ENCODE data around the gene LHFPL4.
"Not testable (repeated sequence)": the region's sequence is repeated elsewhere in the genome, so short reads cannot be mapped to it uniquely, and the experiment has no call there.

Gene LHFPL4

DNA sequence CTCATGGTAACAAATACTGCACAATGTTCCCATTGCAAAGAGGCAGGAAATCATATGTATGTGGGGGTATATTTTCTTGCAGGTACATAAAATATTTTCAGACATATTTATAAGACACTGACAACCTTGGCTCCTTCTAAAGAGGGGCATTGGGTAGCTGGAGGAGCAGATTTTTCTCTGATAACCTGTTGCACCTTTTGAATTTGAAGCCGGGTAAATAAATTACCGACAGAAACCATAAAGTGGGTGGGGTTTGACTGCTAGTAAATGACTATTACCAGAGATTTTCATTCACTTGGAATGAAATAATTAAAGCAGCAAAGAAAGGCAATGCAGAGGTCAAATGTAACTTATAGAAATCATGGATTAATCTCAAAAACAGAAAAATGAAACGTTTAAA, 19.2 kb downstream of the LHFPL4 start:
- no peak for DNase-seq

DNA sequence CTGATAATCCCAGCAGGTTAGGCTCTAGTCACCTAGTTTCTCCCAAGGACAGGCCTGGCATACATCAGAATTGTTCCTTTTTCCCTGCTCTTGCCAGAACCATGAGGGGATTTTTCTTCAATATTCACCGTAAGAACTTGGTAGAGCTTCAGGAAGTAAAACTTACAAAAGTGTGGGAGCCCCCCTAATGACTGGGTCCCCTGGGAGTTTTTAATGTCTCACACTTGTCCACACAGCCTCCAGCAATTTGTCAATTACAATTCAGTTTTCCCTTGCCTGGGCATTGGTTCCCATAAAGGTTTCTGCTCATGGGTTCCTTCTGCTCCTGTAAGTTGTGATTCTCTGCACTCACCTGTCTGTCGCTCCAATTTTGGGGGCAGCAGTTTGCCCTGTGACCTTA, 28.5 kb downstream of the LHFPL4 start:
- no peak for DNase-seq

GRCh38 chr3:9514956-9515355, 38.7 kb downstream of the LHFPL4 start:
- DNase-seq: no peak

DNA sequence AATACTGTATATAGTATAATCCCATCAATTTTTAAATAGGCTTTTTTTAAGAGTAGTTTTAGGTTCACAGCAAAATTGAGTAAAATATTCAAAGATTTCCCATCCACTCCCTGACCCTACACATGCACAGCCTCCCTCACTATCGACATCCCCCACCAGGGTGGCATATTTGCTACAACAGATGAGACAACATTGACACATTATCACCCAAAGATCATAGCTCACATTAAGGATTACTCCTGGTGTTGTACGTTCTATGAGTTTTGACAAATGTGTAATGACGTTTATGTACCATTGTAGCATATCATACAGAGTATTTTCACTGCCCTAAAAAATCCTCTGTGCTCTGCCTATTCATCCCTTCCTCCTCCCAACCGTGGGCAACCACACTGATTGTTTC, 39.3 kb downstream of the LHFPL4 start:
- no peak for DNase-seq

DNA sequence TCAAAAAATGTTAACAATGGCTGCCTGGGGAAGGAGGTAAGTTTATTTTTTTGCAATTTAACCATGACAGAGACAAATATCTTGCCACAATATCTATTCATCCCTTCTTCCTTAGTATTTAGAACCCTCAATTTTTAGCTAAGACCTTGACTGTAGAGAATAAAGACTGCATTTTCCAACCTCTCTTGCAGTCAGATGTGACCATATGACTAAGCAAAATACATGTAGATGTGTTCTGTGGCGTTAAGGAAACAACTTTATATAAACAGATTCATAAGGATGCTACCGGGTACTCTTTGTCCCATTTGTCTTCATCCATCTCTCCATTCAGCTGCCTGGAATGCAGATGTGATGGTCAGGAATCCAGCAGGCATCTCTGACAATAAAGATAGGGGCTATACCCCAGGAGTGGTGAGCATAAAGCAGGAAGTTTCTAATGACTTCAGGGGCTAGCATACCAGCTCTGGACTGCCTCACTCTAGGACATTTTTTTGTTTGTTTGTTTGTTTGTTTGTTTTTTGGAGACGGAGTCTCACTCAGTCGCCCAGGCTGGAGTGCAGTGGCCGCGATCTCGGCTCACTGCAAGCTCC, 41.1 kb downstream of the LHFPL4 start:
- no peak for DNase-seq

GRCh38 chr3:9508781-9509180, 44.8 kb downstream of the LHFPL4 start:
- DNase-seq: no peak

DNA sequence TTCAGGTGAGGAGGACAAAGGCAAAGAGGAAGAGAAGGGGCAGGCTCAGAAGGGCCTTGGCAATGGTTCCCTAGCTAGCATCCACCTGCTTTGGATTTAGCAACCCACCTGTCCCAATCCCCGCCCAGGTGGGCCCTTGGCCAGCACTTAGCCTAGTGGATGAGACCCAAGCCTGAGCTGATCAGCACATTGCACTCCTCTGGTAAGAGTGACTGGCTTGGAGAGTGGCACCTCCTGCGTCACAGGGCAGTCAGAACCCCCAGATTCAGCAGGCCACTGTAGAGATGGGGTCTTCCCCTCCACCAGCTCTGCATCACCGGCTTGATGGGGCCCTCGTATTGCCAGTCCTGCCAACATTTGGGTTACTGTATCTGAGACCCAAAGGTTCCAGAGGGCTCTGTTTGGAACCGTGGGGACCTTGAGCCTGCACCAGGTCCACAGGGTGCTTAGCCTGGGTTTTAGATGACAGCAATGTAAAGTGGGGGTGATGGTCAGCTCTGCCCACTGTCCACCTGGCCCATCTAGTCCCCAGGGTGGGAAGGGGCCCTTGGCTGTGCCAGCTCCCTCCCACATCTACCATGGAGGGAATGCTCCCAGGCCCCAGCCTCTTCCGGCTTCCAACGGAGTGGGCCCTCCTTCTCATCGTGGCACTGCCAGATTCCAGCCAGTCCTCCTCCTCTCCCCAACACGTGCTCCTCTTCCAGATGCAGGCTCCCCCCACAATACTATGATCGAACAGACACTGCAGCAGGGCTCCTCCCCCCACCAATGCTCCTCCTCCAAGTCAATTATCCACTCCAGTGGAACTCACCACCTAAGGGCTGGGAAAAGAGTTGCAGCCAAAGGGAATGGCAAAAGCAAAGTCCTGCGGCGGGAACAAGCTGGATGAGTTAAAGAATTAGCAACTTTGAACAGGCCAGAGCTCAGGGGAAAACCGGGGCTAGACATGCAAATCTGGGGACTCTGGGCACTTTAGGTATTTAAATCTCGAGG, 45.7 kb downstream of the LHFPL4 start:
- no peak for DNase-seq

DNA sequence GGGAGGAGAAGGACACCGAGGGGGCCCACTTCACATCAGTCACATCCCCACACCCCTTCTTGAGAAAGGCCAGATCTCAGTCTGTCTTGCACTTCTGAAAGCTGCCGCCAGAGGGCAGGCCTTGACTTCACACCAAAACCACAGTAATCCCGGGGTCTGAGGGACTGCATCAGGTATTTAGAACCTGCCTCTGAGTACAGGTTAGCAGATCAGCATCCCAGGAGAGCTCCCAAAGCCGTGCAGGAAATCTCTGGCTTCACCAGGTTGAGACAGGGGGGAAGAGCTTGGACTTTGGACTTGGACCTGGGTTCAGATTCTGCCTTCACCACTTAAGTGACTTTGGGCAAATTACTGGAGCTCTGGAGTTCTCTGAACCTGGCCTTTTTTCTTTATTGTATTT, 50.3 kb downstream of the LHFPL4 start:
- DNase-seq: peak; percentile 41

GRCh38 chr3:9501226-9501625, 52.4 kb downstream of the LHFPL4 start:
- no peak for DNase-seq

DNA sequence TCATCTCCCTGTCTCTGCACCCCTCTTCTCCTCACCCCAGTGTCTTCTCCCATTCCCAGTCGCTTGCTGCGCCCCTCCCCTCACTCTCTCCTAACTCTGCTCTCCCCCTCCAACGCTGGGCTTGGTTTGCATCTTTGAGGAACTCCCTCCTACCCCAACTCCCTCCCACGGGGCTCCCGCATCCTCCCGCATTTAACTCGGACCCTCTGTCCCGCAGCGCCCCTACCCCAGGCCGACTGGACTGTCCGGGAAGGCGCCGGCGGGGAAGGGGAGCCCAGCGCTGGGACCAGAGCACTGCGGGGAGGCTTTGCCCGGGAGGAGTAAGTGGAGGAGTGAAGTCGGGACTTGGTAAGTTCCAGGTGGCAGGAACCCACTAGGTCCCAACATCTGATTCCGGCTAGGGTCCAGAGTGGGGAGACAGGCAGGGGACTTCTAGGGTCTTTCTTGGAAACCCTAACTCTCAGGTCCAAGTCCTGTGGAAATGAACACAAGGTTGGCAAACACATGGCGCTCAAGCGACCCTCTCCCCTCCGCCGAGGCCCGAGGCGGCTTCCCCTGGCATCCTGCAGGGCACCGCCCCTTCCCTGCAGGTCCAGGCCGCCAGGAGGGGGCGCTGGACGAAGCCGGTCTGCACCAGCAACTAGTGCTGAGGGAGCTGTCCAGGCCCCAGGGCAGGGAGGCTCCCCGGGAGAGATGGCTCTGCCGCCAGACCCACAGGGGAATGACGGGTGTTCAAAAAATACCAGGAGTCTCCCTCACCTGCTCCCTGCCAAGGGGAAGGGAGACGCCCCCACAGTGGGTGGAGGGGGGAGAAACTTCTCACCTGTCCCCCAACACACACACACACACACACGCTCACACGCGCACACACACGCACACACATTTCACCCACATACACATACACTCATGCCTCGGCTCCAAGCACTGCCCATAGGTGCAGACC, 53.2 kb downstream of the LHFPL4 start:
- DNase-seq: peak; percentile 8

- no peak for DNase-seq
These were observed 54.0 kb downstream of the LHFPL4 start for GRCh38 chr3:9499455-9500107.

DNA sequence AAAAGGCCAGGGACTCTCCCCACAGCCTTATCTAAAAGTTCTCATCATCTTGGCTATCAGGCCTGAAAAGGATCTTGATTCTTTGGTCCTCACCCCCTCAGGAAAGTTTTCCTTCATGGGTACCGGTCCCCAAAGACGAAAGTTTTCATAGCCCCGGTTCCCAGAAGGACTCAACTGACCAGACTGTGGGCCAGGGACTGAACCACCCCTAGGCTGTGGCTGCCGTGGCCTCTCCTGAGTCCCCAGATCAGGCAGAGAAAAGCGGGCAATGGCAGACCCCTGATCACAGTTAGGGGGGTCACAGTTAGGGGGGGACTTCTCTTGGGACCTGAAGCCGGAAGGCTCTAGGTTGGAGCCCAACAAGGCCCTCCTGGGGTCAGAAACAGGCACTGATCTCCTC, 54.8 kb downstream of the LHFPL4 start:
- no peak for DNase-seq

DNA sequence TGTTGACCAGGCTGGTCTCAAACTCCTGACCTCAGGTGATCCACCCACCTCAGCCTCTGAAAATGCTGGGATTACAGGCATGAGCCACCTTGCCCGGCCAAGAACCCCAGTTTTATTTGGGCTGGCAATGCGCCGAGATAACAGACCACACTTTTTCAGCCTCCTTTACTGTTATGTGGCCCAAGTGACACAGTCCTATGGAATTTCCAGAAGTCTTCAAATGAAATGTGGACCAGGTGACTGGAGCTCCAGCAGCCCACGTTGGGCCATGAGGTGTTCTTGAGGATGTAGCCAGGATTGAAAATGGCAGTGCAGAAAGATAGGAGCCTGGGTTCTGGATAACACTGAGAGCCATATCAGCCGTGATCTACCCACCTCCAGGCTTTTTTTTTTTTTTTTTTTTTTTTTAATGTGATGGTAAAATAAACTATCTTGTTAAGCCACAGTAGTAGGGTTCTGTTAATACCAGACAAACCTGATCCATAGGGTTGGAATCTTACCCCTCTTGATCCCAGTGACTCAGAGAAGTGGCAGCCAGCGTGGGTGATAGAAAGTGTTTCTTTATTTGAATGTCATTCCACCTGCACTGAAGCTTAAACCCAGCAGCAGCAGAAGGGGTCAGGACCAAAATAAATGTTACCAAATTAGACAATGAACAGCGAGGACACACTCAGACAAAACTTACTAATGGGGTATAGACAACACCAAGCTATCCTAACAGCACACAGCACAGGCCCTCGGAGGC, 55.6 kb downstream of the LHFPL4 start:
- no peak for DNase-seq

GRCh38 chr3:9496893-9497292, 56.7 kb downstream of the LHFPL4 start:
- DNase-seq: no peak

DNA sequence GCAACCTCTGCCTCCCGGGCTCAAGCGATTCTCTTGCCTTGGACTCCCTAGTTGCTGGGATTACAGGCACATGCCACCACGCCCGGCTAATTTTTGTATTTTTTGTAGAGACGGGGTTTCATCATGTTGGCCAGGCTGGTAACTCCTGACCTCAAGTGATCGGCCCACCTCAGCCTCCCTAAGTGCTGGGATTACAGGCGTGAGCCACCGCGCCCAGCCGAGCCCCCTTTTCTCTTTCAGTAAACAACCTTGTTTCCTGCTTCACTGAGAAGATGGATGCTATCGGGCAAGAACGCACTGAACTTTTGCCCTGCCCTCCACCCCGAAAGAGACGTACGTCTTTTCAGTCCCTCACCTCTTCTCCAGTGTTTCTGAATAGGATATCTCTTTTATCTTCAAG, 59.6 kb downstream of the LHFPL4 start:
- not testable (repeated sequence) for DNase-seq

DNA sequence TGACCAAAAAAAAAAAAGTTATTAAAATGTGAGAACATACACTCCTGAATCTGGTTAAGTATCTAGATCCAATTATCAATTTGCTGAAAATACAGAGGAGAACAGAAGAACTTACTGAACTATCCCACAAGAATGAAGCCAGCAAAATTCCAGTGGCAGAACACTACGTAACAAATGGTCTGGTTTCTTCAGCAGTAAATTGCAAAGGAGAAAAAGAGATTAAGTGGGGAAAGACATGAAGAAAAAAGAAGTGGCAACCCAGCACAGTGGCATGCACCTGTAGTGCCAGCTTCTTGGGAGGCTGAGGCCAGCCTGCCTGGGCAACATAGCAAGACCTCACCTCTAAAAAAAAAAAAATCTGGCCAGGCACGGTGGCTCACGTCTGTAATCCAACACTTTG, 62.1 kb downstream of the LHFPL4 start:
- DNase-seq: no peak

DNA sequence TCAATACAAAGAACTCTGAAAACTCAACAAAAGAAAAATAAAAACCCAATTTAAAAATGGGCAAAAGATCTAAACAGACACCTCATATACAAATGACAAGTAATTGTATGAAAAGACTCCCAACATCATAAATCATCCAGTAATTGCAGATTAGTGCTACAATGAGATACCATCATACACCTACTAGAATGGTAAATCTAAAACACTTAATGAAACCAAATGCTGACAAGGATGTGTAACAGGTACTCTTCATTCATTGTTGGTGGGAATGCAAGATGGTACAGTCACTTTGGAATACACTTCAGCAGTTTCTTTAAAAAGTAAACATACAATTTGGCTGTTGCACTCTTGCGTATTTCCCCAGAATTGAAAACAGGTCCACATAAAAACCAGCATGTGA, 68.4 kb downstream of the LHFPL4 start:
- DNase-seq: no peak

GRCh38 chr3:9480265-9480664, 73.4 kb downstream of the LHFPL4 start:
- DNase-seq: no peak

GRCh38 chr3:9476935-9477334, 76.7 kb downstream of the LHFPL4 start:
- no peak for DNase-seq

GRCh38 chr3:9474482-9474881, 79.1 kb downstream of the LHFPL4 start:
- no peak for DNase-seq

GRCh38 chr3:9473496-9474065, 80.0 kb downstream of the LHFPL4 start:
- no peak for DNase-seq

DNA sequence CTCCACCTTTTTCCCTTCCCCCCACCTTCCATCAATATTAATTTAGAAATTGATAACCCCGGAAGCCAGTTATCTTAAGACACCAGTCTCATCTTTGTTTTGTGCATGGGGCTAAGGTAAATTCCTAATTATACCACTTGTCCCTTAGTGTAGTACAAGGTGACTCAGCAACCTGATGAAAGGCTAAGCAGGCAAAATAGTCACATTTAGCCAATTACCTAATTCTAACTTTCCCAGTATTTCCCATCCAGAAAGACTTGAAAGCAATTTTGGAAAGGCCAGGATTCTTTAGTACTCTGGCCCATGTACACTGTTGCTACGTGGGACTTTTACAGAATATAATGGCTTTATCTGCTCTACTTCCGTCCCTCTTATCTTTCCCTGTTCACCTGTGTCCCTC, 83.6 kb downstream of the LHFPL4 start:
- DNase-seq: no peak
